Immature natural killer cell (primary cell): ENCODE results near the gene EPB41L1. TPM values are rescaled to one million over a fixed set of nuclear protein-coding genes. Genes with fewer than 3 reads are reported as not detected.

ENCODE experiments used
- DNase-seq, 3 donors: peaks; one replicate each; pipeline ENCODE4 v3.0.0; 2022; ENCODE audit warnings: mixed read lengths in 1 of 3
- H3K27ac Mint-ChIP-seq, 6 donors: one replicate each; pipeline ENCODE4 v1.8.0; 2020; ENCODE audit warnings: mixed read lengths in 6 of 6, mild to moderate bottlenecking in 5 of 6, inconsistent platforms in 4 of 6, moderate library complexity in 3 of 6
- H3K27me3 Mint-ChIP-seq, 3 donors: one replicate each; pipeline ENCODE4 v1.8.0; 2020 to 2021; ENCODE audit warnings: low read depth in 3 of 3, mild to moderate bottlenecking in 3 of 3, mixed read lengths in 3 of 3, moderate library complexity in 3 of 3, inconsistent platforms in 1 of 3
- H3K36me3 Mint-ChIP-seq, 3 donors: one replicate each; pipeline ENCODE4 v1.8.0; 2020; ENCODE audit warnings: mixed read lengths in 3 of 3, inconsistent platforms in 2 of 3, mild to moderate bottlenecking in 2 of 3
- H3K4me1 Mint-ChIP-seq, 2 donors: one replicate each; pipeline ENCODE4 v1.8.0; 2020; ENCODE audit warnings: inconsistent platforms in 2 of 2, mild to moderate bottlenecking in 2 of 2, mixed read lengths in 2 of 2, moderate library complexity in 1 of 2
- H3K4me3 Mint-ChIP-seq, 5 donors: one replicate each; pipeline ENCODE4 v1.8.0; 2020; ENCODE audit warnings: mild to moderate bottlenecking in 5 of 5, mixed read lengths in 5 of 5, inconsistent platforms in 3 of 5, moderate library complexity in 3 of 5
- H3K9me3 Mint-ChIP-seq, 6 donors: one replicate each; pipeline ENCODE4 v1.8.0; 2020; ENCODE audit warnings: mild to moderate bottlenecking in 6 of 6, mixed read lengths in 6 of 6, inconsistent platforms in 4 of 6, moderate library complexity in 3 of 6
- polyA plus RNA-seq, 3 donors: library from polyadenylated mRNA; unstranded; fragments of 300-500 nt; fragmentation: Illumina TruSeq; gene quantifications; one replicate each; pipeline ENCODE4 v1.2.3, GENCODE V29; 2021

The EPB41L1 gene
- polyA plus RNA-seq, 3 donors from 2014 or later = not detected

DNA sequence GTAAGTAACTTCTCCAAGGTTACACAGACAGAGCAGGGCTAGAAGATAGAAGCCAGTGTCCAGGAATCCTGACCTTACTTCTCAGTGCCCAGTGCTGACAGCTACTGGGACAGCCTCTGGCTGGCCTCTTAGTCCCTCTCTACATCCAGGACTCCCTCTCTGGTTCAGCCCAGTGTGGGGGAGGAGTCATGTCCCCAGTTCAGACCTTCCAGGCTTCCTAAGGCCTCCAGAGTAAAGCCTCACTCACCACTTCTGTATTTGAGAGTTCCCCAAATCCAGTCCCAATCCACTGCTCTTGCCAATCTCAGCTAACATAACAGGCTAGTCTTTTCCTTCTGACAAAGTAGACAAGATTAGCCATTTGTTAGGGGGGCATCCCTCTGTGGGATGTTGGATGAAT is 36.9 kb upstream of the EPB41L1 start:
- peaks cover 2 to 9% (median 5%) of the 10 kb centered on the region in 3 donors for H3K27me3 Mint-ChIP-seq
- H3K9me3 Mint-ChIP-seq = peaks cover 0 to 1% (median 0%) of the 10 kb centered on the region in 6 donors
- no peaks in the 10 kb centered on the region for H3K36me3 Mint-ChIP-seq
- no peak overlapping the region for H3K4me3 Mint-ChIP-seq
- no peak overlapping the region for H3K27ac Mint-ChIP-seq
- no peaks in the 10 kb centered on the region for H3K4me1 Mint-ChIP-seq
- DNase-seq = no peak

GRCh38 chr20:36118371-36118770 is 36.2 kb upstream of the EPB41L1 start:
- Mint-ChIP-seq H3K9me3 (peaks cover 0 to 1% (median 0%) of the 10 kb centered on the region in 6 donors), H3K27ac (no peak overlapping the region), H3K4me1 (no peaks in the 10 kb centered on the region), H3K4me3 (no peak overlapping the region), H3K36me3 (no peaks in the 10 kb centered on the region), H3K27me3 (peaks cover 1 to 9% (median 2%) of the 10 kb centered on the region in 3 donors)
- no peak for DNase-seq

GRCh38 chr20:36119537-36119936 is 35.0 kb upstream of the EPB41L1 start:
- Mint-ChIP-seq H3K4me1 (no peaks in the 10 kb centered on the region), H3K36me3 (no peaks in the 10 kb centered on the region), H3K27ac (no peak overlapping the region), H3K9me3 (peaks cover 0 to 1% (median 0%) of the 10 kb centered on the region in 6 donors), H3K4me3 (no peak overlapping the region), H3K27me3 (peaks cover 1 to 13% (median 6%) of the 10 kb centered on the region in 3 donors)
- no peak for DNase-seq

DNA sequence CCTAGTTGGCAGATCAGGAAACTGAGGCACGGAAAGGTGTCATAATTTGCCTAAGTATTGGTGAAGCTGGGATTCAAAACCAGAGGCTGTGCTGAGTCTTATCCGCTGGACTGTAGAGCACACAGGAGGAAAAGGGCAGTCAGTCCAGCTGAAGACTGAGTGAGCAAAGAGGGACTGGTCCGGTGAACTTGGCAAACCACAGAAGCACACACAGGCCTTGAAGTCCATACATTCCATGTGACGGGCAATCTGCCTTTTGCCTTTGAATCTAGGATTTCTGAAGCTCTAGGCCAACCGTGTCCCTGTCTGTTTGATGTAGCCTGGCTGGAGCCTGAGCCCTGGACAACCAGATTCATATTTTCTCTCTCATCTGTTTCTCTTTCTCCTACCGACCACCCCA is 34.3 kb upstream of the EPB41L1 start:
- peaks cover 0 to 1% (median 0%) of the 10 kb centered on the region in 6 donors for H3K9me3 Mint-ChIP-seq

DNA sequence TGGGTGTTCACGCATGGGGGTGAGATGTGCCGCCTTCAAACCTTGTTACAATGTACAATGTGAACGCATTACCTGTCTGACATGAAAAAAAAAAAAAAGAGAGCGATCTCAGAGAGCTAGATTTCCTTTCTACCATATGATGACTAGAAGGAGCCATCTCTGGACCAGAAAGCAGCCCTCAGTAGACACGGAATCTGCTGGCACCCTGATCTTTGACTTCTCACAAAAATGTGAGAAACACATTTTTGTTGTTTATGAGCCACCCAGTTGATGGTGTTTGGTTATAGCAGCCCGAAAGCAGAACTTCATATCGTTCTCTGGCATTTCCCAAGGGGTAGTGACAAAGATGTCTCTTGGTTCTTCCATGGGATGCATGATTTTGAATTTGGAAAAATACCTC is 33.5 kb upstream of the EPB41L1 start:
- DNase-seq = no peak
- H3K4me1 Mint-ChIP-seq = no peaks in the 10 kb centered on the region
- peaks cover 0 to 1% (median 0%) of the 10 kb centered on the region in 6 donors for H3K9me3 Mint-ChIP-seq
- no peaks in the 10 kb centered on the region for H3K36me3 Mint-ChIP-seq
- no peak overlapping the region for H3K27ac Mint-ChIP-seq
- peaks cover 1 to 16% (median 5%) of the 10 kb centered on the region in 3 donors for H3K27me3 Mint-ChIP-seq
- no peak overlapping the region for H3K4me3 Mint-ChIP-seq

More for the DNA sequence above, 34.3 kb upstream of the EPB41L1 start:
- no peak overlapping the region for H3K4me3 Mint-ChIP-seq
- no peaks in the 10 kb centered on the region for H3K4me1 Mint-ChIP-seq
- H3K27ac Mint-ChIP-seq = no peak overlapping the region
- DNase-seq = no peak
- peaks cover 1 to 13% (median 6%) of the 10 kb centered on the region in 3 donors for H3K27me3 Mint-ChIP-seq
- no peaks in the 10 kb centered on the region for H3K36me3 Mint-ChIP-seq

DNA sequence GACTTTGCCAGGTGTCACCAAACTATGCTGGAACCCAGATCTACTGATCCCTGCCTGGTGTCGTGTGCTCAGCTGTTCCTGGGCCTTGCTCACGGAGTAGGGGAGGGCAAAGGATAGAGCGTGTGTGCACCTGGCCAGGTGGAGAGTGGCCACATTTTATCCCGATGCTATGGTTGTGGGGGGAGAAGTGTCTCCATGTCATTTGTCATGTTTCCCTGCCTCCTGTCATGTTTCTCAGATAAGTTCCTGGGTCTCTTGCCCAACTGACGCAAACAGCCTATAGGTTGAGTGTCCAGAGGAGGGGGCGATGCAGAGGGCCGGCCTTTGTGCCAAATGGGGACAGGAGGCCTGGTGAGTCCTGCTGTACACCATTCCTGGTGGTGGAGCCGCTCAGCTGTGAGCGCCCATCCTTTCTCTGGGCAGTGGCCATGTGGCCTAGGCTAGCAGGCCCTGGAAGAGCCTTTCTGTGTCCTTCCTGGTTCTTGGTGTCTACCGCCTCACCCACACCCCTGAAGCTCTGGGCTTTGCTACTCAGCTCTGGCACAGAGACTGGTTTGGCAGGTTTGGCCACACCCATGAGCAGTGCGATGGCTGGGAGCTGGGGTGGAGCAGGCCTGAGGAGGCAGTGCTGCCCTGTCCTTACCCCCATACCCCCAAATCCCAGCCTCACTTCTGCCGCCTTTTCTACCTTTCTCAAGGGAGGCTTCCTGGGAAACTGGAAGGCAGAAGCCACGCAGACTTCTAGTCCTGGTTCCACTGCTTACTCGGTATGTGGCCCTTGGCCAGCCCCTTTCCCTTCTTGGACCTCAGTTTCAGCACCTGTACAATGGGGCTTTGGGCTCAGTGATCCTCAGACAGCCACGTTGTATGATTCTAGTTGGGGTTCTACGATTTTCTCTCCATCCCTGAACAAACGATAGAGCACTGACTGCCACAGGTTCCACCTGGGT is 32.3 kb upstream of the EPB41L1 start:
- Mint-ChIP-seq H3K36me3 (no peaks in the 10 kb centered on the region), H3K27ac (no peak overlapping the region), H3K9me3 (peaks cover 0 to 1% (median 0%) of the 10 kb centered on the region in 6 donors), H3K4me3 (no peak overlapping the region), H3K27me3 (peaks cover 1 to 14% (median 5%) of the 10 kb centered on the region in 3 donors), H3K4me1 (no peaks in the 10 kb centered on the region)
- DNase-seq = no peak

GRCh38 chr20:36122931-36123288 is 31.6 kb upstream of the EPB41L1 start:
- Mint-ChIP-seq H3K27me3 (peaks cover 1 to 14% (median 5%) of the 10 kb centered on the region in 3 donors), H3K4me3 (no peak overlapping the region), H3K4me1 (no peaks in the 10 kb centered on the region), H3K27ac (no peak overlapping the region), H3K9me3 (peaks cover 0 to 1% (median 0%) of the 10 kb centered on the region in 6 donors), H3K36me3 (no peaks in the 10 kb centered on the region)
- DNase-seq = no peak

GRCh38 chr20:36125097-36125496 is 29.4 kb upstream of the EPB41L1 start:
- peaks cover 1 to 14% (median 4%) of the 10 kb centered on the region in 3 donors for H3K27me3 Mint-ChIP-seq
- no peak overlapping the region for H3K4me3 Mint-ChIP-seq
- no peaks in the 10 kb centered on the region for H3K4me1 Mint-ChIP-seq
- DNase-seq = no peak
- H3K27ac Mint-ChIP-seq = peak overlapping the region in 1 of 6 donors; percentile 10
- H3K9me3 Mint-ChIP-seq = peaks cover 0 to 1% (median 0%) of the 10 kb centered on the region in 6 donors
- no peaks in the 10 kb centered on the region for H3K36me3 Mint-ChIP-seq

- peaks cover 0 to 7% (median 4%) of the 10 kb centered on the region in 3 donors for H3K27me3 Mint-ChIP-seq
- H3K4me3 Mint-ChIP-seq = no peak overlapping the region
- no peak for DNase-seq
- H3K36me3 Mint-ChIP-seq = no peaks in the 10 kb centered on the region
- H3K4me1 Mint-ChIP-seq = no peaks in the 10 kb centered on the region
- no peaks in the 10 kb centered on the region for H3K9me3 Mint-ChIP-seq
- H3K27ac Mint-ChIP-seq = no peak overlapping the region
These were observed 27.6 kb upstream of the EPB41L1 start for GRCh38 chr20:36126836-36127527.

GRCh38 chr20:36128463-36129159 is 25.9 kb upstream of the EPB41L1 start:
- Mint-ChIP-seq H3K27ac (no peak overlapping the region), H3K36me3 (no peaks in the 10 kb centered on the region), H3K9me3 (no peaks in the 10 kb centered on the region), H3K4me1 (no peaks in the 10 kb centered on the region), H3K27me3 (peaks cover 0 to 7% (median 4%) of the 10 kb centered on the region in 3 donors), H3K4me3 (no peak overlapping the region)
- DNase-seq = no peak

GRCh38 chr20:36129160-36129543 is 25.4 kb upstream of the EPB41L1 start:
- Mint-ChIP-seq H3K27ac (no peak overlapping the region), H3K36me3 (no peaks in the 10 kb centered on the region), H3K4me3 (no peak overlapping the region), H3K4me1 (no peaks in the 10 kb centered on the region), H3K27me3 (peaks cover 0 to 6% (median 3%) of the 10 kb centered on the region in 3 donors), H3K9me3 (no peaks in the 10 kb centered on the region)
- no peak for DNase-seq

- Mint-ChIP-seq H3K36me3 (no peaks in the 10 kb centered on the region), H3K27me3 (peaks cover 0 to 3% (median 2%) of the 10 kb centered on the region in 3 donors), H3K9me3 (no peaks in the 10 kb centered on the region), H3K4me1 (no peaks in the 10 kb centered on the region), H3K27ac (no peak overlapping the region), H3K4me3 (no peak overlapping the region)
- DNase-seq = no peak
These were observed 24.1 kb upstream of the EPB41L1 start for GRCh38 chr20:36130390-36130789.

- H3K9me3 Mint-ChIP-seq = no peaks in the 10 kb centered on the region
- no peaks in the 10 kb centered on the region for H3K36me3 Mint-ChIP-seq
- no peak overlapping the region for H3K27ac Mint-ChIP-seq
- H3K27me3 Mint-ChIP-seq = peaks cover 0 to 5% (median 0%) of the 10 kb centered on the region in 3 donors
- DNase-seq = no peak
- H3K4me3 Mint-ChIP-seq = no peak overlapping the region
- no peaks in the 10 kb centered on the region for H3K4me1 Mint-ChIP-seq
These were observed 21.7 kb upstream of the EPB41L1 start for GRCh38 chr20:36132802-36133211.
